Psoas muscle (tissue), 8 donors: ENCODE data around the gene SSRP1. TPM values are rescaled to one million over a fixed set of nuclear protein-coding genes. Genes with fewer than 3 reads are reported as not detected.
"Not testable (repeated sequence)": the region's sequence is repeated elsewhere in the genome, so short reads cannot be mapped to it uniquely, and the experiment has no call there.

Experiments used
- ATAC-seq, 4 donors: fragments of 200-7000 bp; cut with Tn5 transposase; one replicate each; pipeline ENCODE4 v1.9.1; 2020; ENCODE audit warnings: moderate library complexity in 3 of 4, mild to moderate bottlenecking in 2 of 4
- DNase-seq, 2 donors: peaks; one replicate each; pipeline ENCODE4 v3.0.0-alpha.2; 2020
- H3K27ac ChIP-seq: fragments of 200-600 bp; one replicate; pipeline ENCODE4 v1.8.0; 2022
- H3K27me3 ChIP-seq, 3 donors: fragments of 200-600 bp in 1 of 3; one replicate each; pipeline versions ENCODE4 v1.6.1 to v1.8.0; 2013 to 2022; ENCODE audit warnings: low read length in 2 of 3, mild to moderate bottlenecking in 2 of 3, moderate library complexity in 1 of 3; ENCODE audit not compliant: insufficient read depth in 3 of 3
- H3K36me3 ChIP-seq, 2 donors: fragments of 200-600 bp in 1 of 2; one replicate each; pipeline versions ENCODE4 v1.6.1 to v1.8.0; 2013 to 2022; ENCODE audit warnings: low read depth in 1 of 2, mild to moderate bottlenecking in 1 of 2, moderate library complexity in 1 of 2; ENCODE audit not compliant: insufficient read depth in 1 of 2
- H3K4me1 ChIP-seq: fragments of 200-600 bp; one replicate; pipeline ENCODE4 v1.8.0; 2022
- H3K4me3 ChIP-seq: fragments of 200-600 bp; one replicate; pipeline ENCODE4 v1.8.0; 2022; ENCODE audit warnings: mild to moderate bottlenecking
- H3K9me3 ChIP-seq: fragments of 200-600 bp; one replicate; pipeline ENCODE4 v1.8.0; 2022
- CTCF ChIP-seq: fragments of 200-600 bp; IDR thresholded peaks from one replicate; pipeline ENCODE4 v1.8.0; 2022; ENCODE audit warnings: antibody characterized with exemption
- WGBS, 3 donors: extraction: QIAGEN DNeasy Blood & Tissue Kit; methylation state at CpG; one replicate each; pipeline versions ENCODE4 v1.1.6 to v1.1.7; 2013; 5-methylcytosine and 5-hydroxymethylcytosine counted together
- intact Hi-C, 2 donors: fragments of 100-400 bp; cut with DNase I; formaldehyde crosslinking; loops; one replicate each; pipeline versions ENCODE4 v1.11.0 to v1.14.2; 2022
- polyA plus RNA-seq, 3 donors: library from polyadenylated mRNA; stranded (reverse); fragments of 200-250 nt; gene quantifications; one replicate each; pipeline ENCODE4 v1.2.3, GENCODE V29; 2013
- total RNA-seq, 4 donors: library from RNA; stranded (reverse); fragmentation: NEBNext Ultra II Directional in 2 of 4; extraction: Animal tissue kit (Norgen Biotek cat#: 25700) in 2 of 4; gene quantifications; one replicate each; pipeline versions ENCODE4 v1.2.1 to v1.2.4, GENCODE V29; 2021 to 2023
- donor health status: healthy with polysubstance abuse.
- donor health status: DM: no; HTN: no; CAD: no; lungs with moderate emphysema.
- donor health status: Bipolar disorder and iron deficiency.
- donor health status: healthy.
- donor health status: DM: yes; HTN: yes; CAD: no.
- donor health status: DM: no; HTN: no; CAD: no.
- donor health status: DM: no; HTN: no; CAD: no.
- donor health status: DM: yes; HTN: yes; CAD: no.

The SSRP1 gene
- total and polyA plus RNA-seq, 7 donors = 69.0 to 138 (median 94.0) TPM

- WGBS, 3 donors = 78 to 83% (median 81%) methylated on average over 5 of the region's 5 CpGs
- no peak overlapping the region for H3K4me3 ChIP-seq
- no peak overlapping the region for H3K27ac ChIP-seq
- DNase-seq = no peak
- H3K4me1 ChIP-seq = peaks cover 13% of the 10 kb centered on the region
- no peaks in the 10 kb centered on the region for H3K27me3 ChIP-seq
- TF ChIP-seq CTCF = no peak
- peaks cover 0 to 5% of the 10 kb centered on the region in 2 donors for H3K36me3 ChIP-seq
- intact Hi-C loops = no loop called here
- ATAC-seq = no peak
- H3K9me3 ChIP-seq = no peaks in the 10 kb centered on the region
These were observed 3.6 kb upstream of the SSRP1 start for GRCh38 chr11:57339328-57339727.

GRCh38 chr11:57338142-57338541, 2.5 kb upstream of the SSRP1 start, which contains the start of gene P2RX3:
Gene P2RX3 (plus strand): TSS chr11:57338352. CDS start chr11:57338551, 199 bp downstream.
- intact Hi-C loops = no loop called here
- no peak for TF ChIP-seq CTCF
- WGBS, 3 donors = 33 to 38% (median 37%) methylated on average over 4 of the region's 4 CpGs
- Histone ChIP-seq H3K4me3 (no peak within 1 kb of the TSS), H3K36me3 (peaks cover 0 to 17% of the 10 kb centered on the region in 2 donors), H3K9me3 (no peaks in the 10 kb centered on the region), H3K27ac (no peak within 1 kb of the TSS), H3K4me1 (peaks cover 18% of the 10 kb centered on the region), H3K27me3 (no peaks in the 10 kb centered on the region)
- ATAC-seq = no peak
- no peak for DNase-seq

- ATAC-seq, DNase-seq, H3K27me3 ChIP-seq, intact Hi-C loops, H3K9me3 ChIP-seq: not testable (repeated sequence)
- 88 to 92% (median 92%) methylated on average over 6 of the region's 6 CpGs for WGBS, 3 donors
- Histone ChIP-seq H3K4me1 (peaks cover 18% of the 10 kb centered on the region), H3K36me3 (peaks cover 0 to 30% of the 10 kb centered on the region in 2 donors), H3K4me3 (peak overlapping the region; percentile 85), H3K27ac (peak overlapping the region; percentile 81)
These were observed 1.2 kb upstream of the SSRP1 start for GRCh38 chr11:57336856-57337255.

GRCh38 chr11:57336111-57336666, 497 bp upstream of the SSRP1 start:
- H3K27ac ChIP-seq = peak overlapping the region; percentile 81
- H3K36me3 ChIP-seq = peaks cover 3 to 37% of the 10 kb centered on the region in 2 donors
- DNase-seq (no peak), ATAC-seq (no peak)
- TF ChIP-seq CTCF = no peak
- peaks cover 18% of the 10 kb centered on the region for H3K4me1 ChIP-seq
- H3K27me3 ChIP-seq = no peaks in the 10 kb centered on the region
- WGBS, 3 donors = 21 to 26% (median 23%) methylated on average over 12 of the region's 12 CpGs
- no peaks in the 10 kb centered on the region for H3K9me3 ChIP-seq
- intact Hi-C loops = no loop called here
- H3K4me3 ChIP-seq = peak overlapping the region; percentile 85

GRCh38 chr11:57335023-57335342, 709 bp downstream of the SSRP1 start:
- H3K27me3 ChIP-seq = no peaks in the 10 kb centered on the region
- peaks cover 3 to 49% of the 10 kb centered on the region in 2 donors for H3K36me3 ChIP-seq
- intact Hi-C loops = no loop called here
- H3K4me3 ChIP-seq = peak overlapping the region; percentile 85
- no peak for ATAC-seq
- H3K9me3 ChIP-seq = no peaks in the 10 kb centered on the region
- DNase-seq = no peak
- WGBS, 3 donors = 2 to 7% (median 3%) methylated on average over 7 of the region's 7 CpGs
- peak overlapping the region; percentile 81 for H3K27ac ChIP-seq
- TF ChIP-seq CTCF = no peak
- peaks cover 18% of the 10 kb centered on the region for H3K4me1 ChIP-seq
